ENCODE measurements around the gene GNPAT. TPM values are rescaled to one million over a fixed set of nuclear protein-coding genes. Genes with fewer than 3 reads are reported as not detected.

Gene GNPAT
- total and polyA plus RNA-seq, 2 of the 8 experiments (the other 6 are each of a cell fraction or from before 2014, with no cell fraction given): 22.9 to 47.4 TPM

DNA sequence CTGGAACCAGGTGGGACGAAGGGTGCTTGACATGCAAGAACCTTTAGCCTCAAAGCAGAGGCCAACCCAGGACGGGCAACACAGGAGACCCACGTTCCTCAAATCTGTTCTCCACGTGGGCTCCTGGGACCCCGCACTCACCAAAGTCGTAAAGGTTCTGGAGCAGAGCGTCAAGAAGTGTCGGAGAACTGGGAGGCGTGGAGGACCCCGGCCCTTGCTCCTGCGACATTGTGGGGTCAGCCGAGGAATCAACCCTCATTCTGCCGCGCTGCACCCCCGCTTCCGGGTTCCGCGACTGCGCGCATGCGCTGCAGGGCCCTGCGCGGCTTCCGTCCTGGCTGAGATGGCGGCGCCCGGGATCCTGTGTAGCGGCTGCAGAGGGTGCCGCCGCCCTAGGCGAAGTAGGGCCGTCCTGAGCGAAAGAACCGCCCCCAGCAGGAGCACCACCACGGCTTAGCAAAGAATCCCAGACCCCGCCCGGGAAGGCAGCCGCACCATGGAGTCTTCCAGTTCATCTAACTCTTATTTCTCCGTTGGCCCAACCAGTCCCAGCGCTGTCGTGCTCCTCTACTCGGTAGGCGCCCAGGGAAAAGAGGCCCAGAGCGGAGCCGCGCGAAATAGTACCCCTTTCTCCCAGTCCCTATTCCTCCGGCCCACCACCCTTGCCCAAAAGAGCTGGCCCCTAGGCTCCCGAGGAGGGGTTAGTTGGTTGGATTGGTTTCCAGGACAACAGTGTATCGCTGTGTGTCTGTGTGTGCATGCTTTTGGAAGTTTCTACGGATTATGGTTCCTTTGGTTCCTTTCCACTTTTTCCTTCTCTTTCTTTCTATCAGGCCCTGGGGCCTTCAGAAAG is at the start of gene GNPAT (continued):
- peak; percentile 93 for TF ChIP-seq YY1 (IDR thresholded peaks at IDR 0.05; ENCODE audit: low read depth, low read length)
- TF ChIP-seq CBX5 (IDR thresholded peaks at IDR 0.05; ENCODE audit: low read depth, low read length): no peak
- no peak for TF ChIP-seq BRCA1 (IDR thresholded peaks at IDR 0.05; ENCODE audit: low read depth, low read length)
- TF ChIP-seq KDM1A (IDR thresholded peaks at IDR 0.05; ENCODE audit: borderline replicate concordance, low read length): no peak
- no peak for TF ChIP-seq CHD2 (IDR thresholded peaks at IDR 0.05; ENCODE audit: low read length)
- no peak for TF ChIP-seq SP1 (IDR thresholded peaks at IDR 0.05; ENCODE audit: low read depth, low read length)
- no peak for TF ChIP-seq ATF3 (IDR thresholded peaks at IDR 0.05; ENCODE audit: insufficient read depth, low read depth, low read length)
- no peak for TF ChIP-seq GTF2F1 (IDR thresholded peaks at IDR 0.05; ENCODE audit: borderline replicate concordance, low read depth, low read length)
- peak; percentile 77 for TF ChIP-seq E2F6 (IDR thresholded peaks at IDR 0.05)
- peak; percentile 66 to 98 for TF ChIP-seq POLR2A (IDR thresholded peaks at IDR 0.05; ENCODE audit: control extremely low read depth in 1 of 2, low read depth in 2 of 2, low read length in 2 of 2)
- no peak for TF ChIP-seq SIRT6 (IDR thresholded peaks at IDR 0.05; ENCODE audit: low read length)
- TF ChIP-seq PHF8 (conservative IDR thresholded peaks at IDR 0.05; ENCODE audit: low read depth, low read length): peak; percentile 82
- no peak for TF ChIP-seq TEAD4 (IDR thresholded peaks at IDR 0.05; ENCODE audit: low read depth, low read length)
- TF ChIP-seq ASH2L (IDR thresholded peaks at IDR 0.05; ENCODE audit: low read length): peak; percentile 93
- no peak for TF ChIP-seq SP2 (IDR thresholded peaks at IDR 0.05; ENCODE audit: low read length)
- TF ChIP-seq EP300 (IDR thresholded peaks at IDR 0.05; ENCODE audit: borderline replicate concordance in 1 of 2, low read depth in 2 of 2, low read length in 2 of 2): no peak
- TF ChIP-seq BCL11A (IDR thresholded peaks at IDR 0.05; ENCODE audit: low read depth in 2 of 2, low read length in 2 of 2): no peak
- TF ChIP-seq FOSL1 (IDR thresholded peaks at IDR 0.05; ENCODE audit: insufficient read depth, low read depth, low read length): no peak
- TF ChIP-seq HDAC6 (IDR thresholded peaks at IDR 0.05; ENCODE audit: low read depth, low read length): no peak
- TF ChIP-seq, protein P1, sequence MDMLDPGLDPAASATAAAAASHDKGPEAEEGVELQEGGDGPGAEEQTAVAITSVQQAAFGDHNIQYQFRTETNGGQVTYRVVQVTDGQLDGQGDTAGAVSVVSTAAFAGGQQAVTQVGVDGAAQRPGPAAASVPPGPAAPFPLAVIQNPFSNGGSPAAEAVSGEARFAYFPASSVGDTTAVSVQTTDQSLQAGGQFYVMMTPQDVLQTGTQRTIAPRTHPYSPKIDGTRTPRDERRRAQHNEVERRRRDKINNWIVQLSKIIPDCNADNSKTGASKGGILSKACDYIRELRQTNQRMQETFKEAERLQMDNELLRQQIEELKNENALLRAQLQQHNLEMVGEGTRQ (IDR thresholded peaks at IDR 0.05; ENCODE audit: low read length): no peak
- TF ChIP-seq RFX5 (IDR thresholded peaks at IDR 0.05; ENCODE audit: borderline replicate concordance, low read depth, low read length): no peak
- TF ChIP-seq GABPA (IDR thresholded peaks at IDR 0.05; ENCODE audit: borderline replicate concordance, insufficient read depth, low read length): no peak
